GM21717 (cell line): Measurements from ENCODE around the gene EML2.

ENCODE experiments used
- ATAC-seq: cut with Tn5 transposase; IDR thresholded peaks from one replicate; pipeline ENCODE4 v1.9.1; 2021; ENCODE audit warnings: mild to moderate bottlenecking, moderate library complexity; ENCODE audit not compliant: unreplicated experiment

Gene EML2

GRCh38 chr19:45589768-45590167 lies 49.4 kb downstream of the EML2 start:
- ATAC-seq: no peak

GRCh38 chr19:45587873-45588272 lies 51.3 kb downstream of the EML2 start:
- no peak for ATAC-seq

GRCh38 chr19:45585158-45585577 lies 54.0 kb downstream of the EML2 start:
- ATAC-seq: peak; percentile 6

GRCh38 chr19:45584332-45585157 lies 54.7 kb downstream of the EML2 start, which contains the start of gene OPA3:
Gene OPA3 (minus strand): TSS chr19:45584802. CDS start chr19:45584764, 38 bp downstream.
- peak; percentile 75 for ATAC-seq

- no peak for ATAC-seq
Observed at GRCh38 chr19:45581576-45581975, 57.6 kb downstream of the EML2 start.

GRCh38 chr19:45578861-45579260 lies 60.3 kb downstream of the EML2 start:
- no peak for ATAC-seq

- no peak for ATAC-seq
Observed at GRCh38 chr19:45577111-45577905, 61.9 kb downstream of the EML2 start.

- no peak for ATAC-seq
Observed at GRCh38 chr19:45576682-45577081, 62.5 kb downstream of the EML2 start.

GRCh38 chr19:45575216-45575615 lies 64.0 kb downstream of the EML2 start:
- ATAC-seq: no peak

- no peak for ATAC-seq
Observed at GRCh38 chr19:45574526-45574925, 64.7 kb downstream of the EML2 start.

GRCh38 chr19:45571457-45572220 lies 67.6 kb downstream of the EML2 start:
- no peak for ATAC-seq

GRCh38 chr19:45569619-45570421 lies 69.4 kb downstream of the EML2 start:
- ATAC-seq: no peak

GRCh38 chr19:45568732-45569131 lies 70.5 kb downstream of the EML2 start:
- ATAC-seq: no peak

- ATAC-seq: no peak
Observed at GRCh38 chr19:45567609-45568008, 71.6 kb downstream of the EML2 start.

- no peak for ATAC-seq
Observed at GRCh38 chr19:45564131-45564780, 74.9 kb downstream of the EML2 start.

- ATAC-seq: no peak
Observed at GRCh38 chr19:45560686-45561085, 78.5 kb downstream of the EML2 start.

- no peak for ATAC-seq
Observed at GRCh38 chr19:45560038-45560437, 79.2 kb downstream of the EML2 start.
